Panc1 (cell line): Measurements from ENCODE around the gene NHSL1. TPM values are rescaled to one million over a fixed set of nuclear protein-coding genes. Genes with fewer than 3 reads are reported as not detected.

Source experiments
- ATAC-seq: fragments of 200-7000 bp; cut with Tn5 transposase; 2 replicates; pipeline ENCODE4 v1.9.1; 2020; ENCODE audit warnings: mild to moderate bottlenecking, moderate library complexity
- BruUV-seq: library from RNA; stranded (reverse); fragments of 400-500 nt; replicated peaks from 2 replicates; lab custom pipeline; 2021; lab: Mats Ljungman, UMichigan
- CTCF ChIA-PET: fragments of 300-600 bp; sonication (Branson Sonifier 250); formaldehyde crosslinking; loops from one replicate; lab custom pipeline; 2022; ENCODE audit warnings: antibody characterized with exemption; lab: Charles Lee
- POLR2A ChIA-PET: fragments of 300-600 bp; sonication (Branson Sonifier 250); formaldehyde crosslinking; loops from one replicate; lab custom pipeline; 2022; ENCODE audit warnings: antibody characterized with exemption; lab: Charles Lee
- DNase-seq: peaks from one replicate; pipeline ENCODE4 v3.0.0-alpha.2; 2010; ENCODE audit warnings: low read depth, low spot score
- H3K27ac ChIP-seq: 2 replicates; pipeline ENCODE4 v1.5.1; 2011; ENCODE audit warnings: mild to moderate bottlenecking, low read length, inconsistent platforms
- H3K27me3 ChIP-seq: fragments of 200-500 bp; sonication (Bioruptor generic); 2 replicates; pipeline ENCODE4 v1.6.0; 2014; ENCODE audit warnings: low read length, inconsistent platforms; ENCODE audit not compliant: control insufficient read depth, insufficient read depth
- H3K36me3 ChIP-seq: fragments of 200-500 bp; sonication (Bioruptor generic); 2 replicates; pipeline ENCODE4 v1.5.1; 2014; ENCODE audit warnings: inconsistent platforms, mild to moderate bottlenecking, low read length, moderate library complexity; ENCODE audit not compliant: control insufficient read depth, insufficient read depth
- H3K4me1 ChIP-seq: 2 replicates; pipeline ENCODE4 v1.5.1; 2011; ENCODE audit warnings: inconsistent platforms, mild to moderate bottlenecking, low read length, moderate library complexity; ENCODE audit not compliant: control insufficient read depth, insufficient read depth
- H3K4me3 ChIP-seq, 2 experiments: 2 replicates each; pipeline ENCODE4 v1.5.1; 2011 to 2012; ENCODE audit warnings: low read depth in 2 of 2, low read length in 2 of 2, mild to moderate bottlenecking in 2 of 2, inconsistent platforms in 1 of 2, moderate library complexity in 1 of 2
- H3K9me3 ChIP-seq: fragments of 200-500 bp; sonication (Bioruptor generic); 2 replicates; pipeline ENCODE4 v1.5.1; 2014; ENCODE audit warnings: low read depth, mild to moderate bottlenecking, inconsistent platforms, low read length, moderate library complexity; ENCODE audit not compliant: control insufficient read depth, insufficient read depth
- POLR2AphosphoS5 ChIP-seq: IDR thresholded peaks from 2 replicates; pipeline ENCODE4 v1.6.1; 2012; ENCODE audit warnings: mild to moderate bottlenecking, low read depth, low read length, moderate library complexity
- SIN3A ChIP-seq: IDR thresholded peaks from 2 replicates; pipeline ENCODE4 v1.6.1; 2012; ENCODE audit warnings: low read depth, mild to moderate bottlenecking, low read length, moderate library complexity, borderline replicate concordance; ENCODE audit not compliant: insufficient read depth
- TCF7L2 ChIP-seq: IDR thresholded peaks from 2 replicates; pipeline ENCODE4 v1.6.1; 2011; ENCODE audit warnings: mild to moderate bottlenecking, low read depth, low read length, inconsistent platforms
- in situ Hi-C: cut with HindIII; loops from 2 replicates; pipeline ENCODE4 v1.10.0; 2016; ENCODE audit warnings: low sequenced_read_pairs, low pct_unique_long_range_greater_than_20kb
- intact Hi-C: fragments of 100-400 bp; cut with micrococcal nuclease; formaldehyde crosslinking; loops from one replicate; pipeline ENCODE4 v1.10.0; 2022; ENCODE audit not compliant: unreplicated experiment
- total RNA-seq: library from RNA; stranded (reverse); gene quantifications from one replicate; pipeline ENCODE4 v1.2.1, GENCODE V29; 2021; ENCODE audit not compliant: unreplicated experiment
- TF ChIP-seq, protein P1 (sequence below): fragments of 450-650 bp; IDR thresholded peaks from 2 replicates; pipeline ENCODE4 v1.5.1; 2017; ENCODE audit warnings: mild to moderate bottlenecking
- TF ChIP-seq, protein P2 (sequence below), 2 experiments: IDR thresholded peaks; 2 replicates each; pipeline ENCODE4 v1.6.1; 2011 to 2012; ENCODE audit warnings: low read depth in 2 of 2, control low read depth in 1 of 2, low read length in 1 of 2, mild to moderate bottlenecking in 1 of 2, moderate library complexity in 1 of 2; ENCODE audit not compliant: insufficient read depth in 1 of 2

NHSL1 gene
- total RNA-seq, 1 experiment from 2014 or later, result 20.6 TPM

DNA sequence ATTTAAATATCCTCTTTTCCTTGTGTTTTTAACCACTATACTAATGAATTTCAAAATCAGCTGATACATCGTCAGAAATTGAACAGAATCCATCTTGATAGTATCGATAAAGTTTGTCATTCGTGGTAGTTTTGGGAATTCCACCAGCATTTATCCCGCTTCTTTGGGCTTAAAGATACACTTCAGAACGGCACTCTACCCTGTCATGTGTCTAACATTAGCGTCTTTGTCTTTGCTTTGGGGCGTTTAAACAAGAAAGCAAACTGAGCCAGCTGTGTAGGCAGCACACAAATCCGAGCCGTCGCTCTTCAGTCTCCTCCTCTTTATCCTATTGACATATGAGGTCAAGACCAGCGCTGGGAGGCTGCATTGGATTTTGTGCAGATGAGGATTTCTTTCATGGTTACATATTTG is 27.5 kb upstream of the NHSL1 start:
- TF ChIP-seq, protein P1, sequence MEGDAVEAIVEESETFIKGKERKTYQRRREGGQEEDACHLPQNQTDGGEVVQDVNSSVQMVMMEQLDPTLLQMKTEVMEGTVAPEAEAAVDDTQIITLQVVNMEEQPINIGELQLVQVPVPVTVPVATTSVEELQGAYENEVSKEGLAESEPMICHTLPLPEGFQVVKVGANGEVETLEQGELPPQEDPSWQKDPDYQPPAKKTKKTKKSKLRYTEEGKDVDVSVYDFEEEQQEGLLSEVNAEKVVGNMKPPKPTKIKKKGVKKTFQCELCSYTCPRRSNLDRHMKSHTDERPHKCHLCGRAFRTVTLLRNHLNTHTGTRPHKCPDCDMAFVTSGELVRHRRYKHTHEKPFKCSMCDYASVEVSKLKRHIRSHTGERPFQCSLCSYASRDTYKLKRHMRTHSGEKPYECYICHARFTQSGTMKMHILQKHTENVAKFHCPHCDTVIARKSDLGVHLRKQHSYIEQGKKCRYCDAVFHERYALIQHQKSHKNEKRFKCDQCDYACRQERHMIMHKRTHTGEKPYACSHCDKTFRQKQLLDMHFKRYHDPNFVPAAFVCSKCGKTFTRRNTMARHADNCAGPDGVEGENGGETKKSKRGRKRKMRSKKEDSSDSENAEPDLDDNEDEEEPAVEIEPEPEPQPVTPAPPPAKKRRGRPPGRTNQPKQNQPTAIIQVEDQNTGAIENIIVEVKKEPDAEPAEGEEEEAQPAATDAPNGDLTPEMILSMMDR, result no peak
- TF ChIP-seq TCF7L2 (no peak), SIN3A (no peak), POLR2AphosphoS5 (no peak)
- TF ChIP-seq, protein P2, sequence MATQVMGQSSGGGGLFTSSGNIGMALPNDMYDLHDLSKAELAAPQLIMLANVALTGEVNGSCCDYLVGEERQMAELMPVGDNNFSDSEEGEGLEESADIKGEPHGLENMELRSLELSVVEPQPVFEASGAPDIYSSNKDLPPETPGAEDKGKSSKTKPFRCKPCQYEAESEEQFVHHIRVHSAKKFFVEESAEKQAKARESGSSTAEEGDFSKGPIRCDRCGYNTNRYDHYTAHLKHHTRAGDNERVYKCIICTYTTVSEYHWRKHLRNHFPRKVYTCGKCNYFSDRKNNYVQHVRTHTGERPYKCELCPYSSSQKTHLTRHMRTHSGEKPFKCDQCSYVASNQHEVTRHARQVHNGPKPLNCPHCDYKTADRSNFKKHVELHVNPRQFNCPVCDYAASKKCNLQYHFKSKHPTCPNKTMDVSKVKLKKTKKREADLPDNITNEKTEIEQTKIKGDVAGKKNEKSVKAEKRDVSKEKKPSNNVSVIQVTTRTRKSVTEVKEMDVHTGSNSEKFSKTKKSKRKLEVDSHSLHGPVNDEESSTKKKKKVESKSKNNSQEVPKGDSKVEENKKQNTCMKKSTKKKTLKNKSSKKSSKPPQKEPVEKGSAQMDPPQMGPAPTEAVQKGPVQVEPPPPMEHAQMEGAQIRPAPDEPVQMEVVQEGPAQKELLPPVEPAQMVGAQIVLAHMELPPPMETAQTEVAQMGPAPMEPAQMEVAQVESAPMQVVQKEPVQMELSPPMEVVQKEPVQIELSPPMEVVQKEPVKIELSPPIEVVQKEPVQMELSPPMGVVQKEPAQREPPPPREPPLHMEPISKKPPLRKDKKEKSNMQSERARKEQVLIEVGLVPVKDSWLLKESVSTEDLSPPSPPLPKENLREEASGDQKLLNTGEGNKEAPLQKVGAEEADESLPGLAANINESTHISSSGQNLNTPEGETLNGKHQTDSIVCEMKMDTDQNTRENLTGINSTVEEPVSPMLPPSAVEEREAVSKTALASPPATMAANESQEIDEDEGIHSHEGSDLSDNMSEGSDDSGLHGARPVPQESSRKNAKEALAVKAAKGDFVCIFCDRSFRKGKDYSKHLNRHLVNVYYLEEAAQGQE (IDR thresholded peaks at IDR 0.05; ENCODE audit: insufficient read depth in 1 of 2, low read depth in 2 of 2, low read length in 1 of 2), result no peak
- ChIA-PET CTCF (no interaction called here), POLR2A (interaction anchor here (0.6 to 0.8 kb wide), 2 partner anchors 9 to 1561 kb away, joined by 3 read pairs; no protein-coding TSS in a partner anchor)
- no peaks in the 10 kb centered on the region for H3K27me3 ChIP-seq
- no peak overlapping the region for H3K4me3 ChIP-seq
- H3K9me3 ChIP-seq, result no peaks in the 10 kb centered on the region
- DNase-seq (no peak), ATAC-seq (no peak)
- no TSS peak for BruUV-seq
- no peak overlapping the region for H3K27ac ChIP-seq
- no peaks in the 10 kb centered on the region for H3K4me1 ChIP-seq
- intact Hi-C loops (no loop called here), in situ Hi-C loops (no loop called here)
- H3K36me3 ChIP-seq, result no peaks in the 10 kb centered on the region

DNA sequence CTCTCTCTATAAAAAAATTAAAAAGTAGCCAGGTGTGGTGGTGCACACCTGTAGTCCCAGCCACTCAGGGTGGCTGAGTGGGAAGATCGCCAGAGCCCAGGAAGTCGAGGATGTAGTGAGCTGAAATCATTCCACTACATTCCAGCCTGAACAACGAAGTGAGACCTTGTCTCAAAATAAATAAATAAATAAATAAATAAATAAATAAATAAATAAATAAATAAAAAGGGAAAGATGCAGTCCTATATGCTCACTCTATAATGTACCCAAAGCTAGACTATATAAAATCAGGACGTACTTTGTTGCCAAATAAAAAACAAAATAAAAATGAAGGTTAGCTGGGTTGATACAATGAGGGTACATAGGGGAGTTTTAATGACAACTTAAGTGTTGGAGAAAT is 26.1 kb upstream of the NHSL1 start:
- H3K27me3 ChIP-seq, result no peaks in the 10 kb centered on the region
- no peak for DNase-seq
- CTCF ChIA-PET, result no interaction called here
- no TSS peak for BruUV-seq
- POLR2A ChIA-PET, result no interaction called here
- in situ Hi-C loops, result no loop called here
- no peak for ATAC-seq
- no peak overlapping the region for H3K4me3 ChIP-seq
- TF ChIP-seq TCF7L2, result no peak
- TF ChIP-seq, protein P1, result no peak
- TF ChIP-seq, protein P2 (IDR thresholded peaks at IDR 0.05; ENCODE audit: insufficient read depth in 1 of 2, low read depth in 2 of 2, low read length in 1 of 2), result no peak
- TF ChIP-seq POLR2AphosphoS5, result no peak
- no peak for TF ChIP-seq SIN3A
- no peak overlapping the region for H3K27ac ChIP-seq
- no peaks in the 10 kb centered on the region for H3K36me3 ChIP-seq
- H3K4me1 ChIP-seq, result no peaks in the 10 kb centered on the region
- intact Hi-C loops, result no loop called here
- H3K9me3 ChIP-seq, result no peaks in the 10 kb centered on the region
